Ecto neural progenitor cell (in vitro differentiated cells): ENCODE data around the gene PRPF40A.
"Not testable (repeated sequence)": the region's sequence is repeated elsewhere in the genome, so short reads cannot be mapped to it uniquely, and the experiment has no call there.

Source experiments
- DNase-seq: peaks from one replicate; pipeline ENCODE4 v3.0.0-alpha.2; 2018; ENCODE audit warnings: low spot score

The PRPF40A gene

DNA sequence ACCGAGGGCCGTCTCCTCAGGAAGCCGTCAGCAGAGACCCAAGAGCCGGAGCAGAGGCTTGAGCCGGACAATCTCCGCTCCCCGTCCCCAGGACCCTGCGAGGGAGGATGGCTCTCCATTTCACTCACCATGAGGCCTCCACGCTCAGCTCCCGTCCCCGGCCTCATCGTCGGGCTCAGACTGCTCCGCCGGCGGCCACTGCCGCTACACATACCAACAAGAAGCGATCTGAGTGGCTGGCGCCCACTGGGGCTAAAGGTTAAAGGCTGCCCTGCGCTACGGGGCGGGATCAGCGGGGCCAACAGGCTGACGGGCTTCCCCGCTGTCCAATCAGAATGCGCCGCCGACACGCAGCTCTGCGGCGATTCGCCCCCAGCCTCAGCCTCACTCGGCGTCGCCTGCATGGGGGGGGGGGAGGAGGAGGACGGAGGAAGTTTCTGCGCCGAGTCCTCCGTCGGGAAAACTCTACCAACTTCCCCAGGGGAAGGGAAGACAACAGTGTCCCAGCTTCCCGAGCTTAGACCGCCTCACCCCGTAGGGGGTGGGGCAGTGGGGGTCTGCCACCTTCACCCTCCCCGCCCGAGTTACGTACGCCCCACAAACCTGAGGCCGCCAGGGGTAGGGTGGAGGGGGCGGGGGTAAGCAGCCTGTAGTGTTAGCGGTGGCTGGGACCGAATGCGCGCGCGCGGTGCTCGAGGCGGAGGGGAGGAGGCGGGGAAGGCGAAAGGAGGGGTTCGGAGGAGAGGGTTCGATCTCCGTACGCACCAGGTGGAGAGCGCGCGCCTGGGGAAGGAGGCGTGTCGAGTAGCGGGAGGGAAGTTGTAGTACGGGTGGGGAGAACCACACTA is at the start of gene PRPF40A:
Gene PRPF40A (minus strand): TSS at position 234 of the 848 bp plus-strand sequence. CDS start 22 bp downstream, at position 212.
- peak; percentile 99 for DNase-seq

DNA sequence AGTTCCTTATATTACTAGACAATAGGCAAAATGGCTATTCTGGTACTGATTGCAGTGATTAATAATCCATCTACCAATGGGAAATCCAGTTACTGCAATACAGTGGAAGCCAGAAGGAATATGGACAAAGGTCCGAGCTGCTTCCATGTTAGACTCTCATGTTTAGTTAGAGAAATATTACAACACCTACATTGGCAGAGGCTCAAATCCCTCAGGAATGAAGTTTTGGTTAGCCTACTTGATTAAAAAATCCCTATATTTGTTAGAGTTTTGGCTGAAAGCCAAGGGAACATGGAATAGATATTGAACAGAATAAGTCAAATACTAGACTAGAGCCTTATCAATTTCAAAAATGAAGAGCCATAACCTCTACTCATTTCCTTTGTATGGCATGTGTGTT is 49.7 kb upstream of the PRPF40A start:
- no peak for DNase-seq

DNA sequence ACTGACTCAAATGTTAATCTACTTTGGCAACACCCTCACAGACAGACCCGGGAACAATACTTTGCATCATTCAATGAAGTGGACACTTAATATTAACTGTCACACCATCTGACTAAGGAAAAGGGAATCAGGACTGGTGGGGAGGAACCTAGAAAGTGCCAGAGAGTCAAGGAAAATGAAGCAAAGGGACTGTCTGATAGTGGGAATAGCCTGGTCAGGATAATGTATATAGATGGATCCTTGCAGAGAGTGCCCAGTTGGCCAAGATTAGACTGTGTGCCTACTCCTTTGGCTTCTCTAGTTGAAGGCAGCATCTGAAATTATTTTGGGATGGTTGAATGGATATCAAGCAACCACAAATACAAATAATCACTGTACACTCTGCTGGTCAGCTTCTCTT is 46.4 kb upstream of the PRPF40A start:
- no peak for DNase-seq

DNA sequence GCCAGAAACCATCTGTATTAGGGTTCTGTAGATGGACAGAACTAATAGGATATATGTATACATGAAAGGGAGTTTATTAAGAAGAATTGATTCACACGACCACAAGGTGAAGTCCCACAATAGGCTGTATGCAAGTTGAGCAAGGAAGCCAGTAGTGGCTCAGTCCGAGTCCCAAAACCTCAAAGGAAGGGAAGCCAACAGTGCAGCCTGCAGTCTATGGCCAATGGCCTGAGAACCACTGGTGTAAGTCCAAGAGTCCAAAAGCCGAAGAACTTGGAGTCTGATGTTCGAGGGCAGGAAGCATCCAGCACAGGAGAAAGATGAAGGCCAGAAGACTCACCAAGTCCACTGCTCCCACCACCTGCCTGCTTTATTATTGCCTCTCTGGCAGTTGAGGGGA is 45.9 kb upstream of the PRPF40A start:
- DNase-seq: not testable (repeated sequence)

DNA sequence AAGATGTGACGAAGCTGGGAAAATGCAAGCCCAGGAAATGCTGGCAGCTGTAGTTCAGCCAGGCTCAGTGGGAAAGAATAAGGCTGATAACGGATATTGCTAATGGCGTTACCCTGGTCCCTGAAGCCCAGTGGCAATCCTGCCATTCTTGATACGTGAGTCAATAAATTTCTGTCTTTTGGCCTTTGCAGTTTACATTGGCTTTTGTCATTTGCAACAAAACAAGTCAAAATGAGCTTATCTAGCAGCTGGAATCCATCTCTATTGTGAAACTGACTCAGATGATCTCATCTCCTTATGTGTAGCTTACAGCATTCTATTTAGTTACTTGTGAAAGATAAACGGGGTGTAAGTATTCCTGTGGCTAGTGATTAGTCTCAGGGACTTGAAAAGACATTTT is 44.9 kb upstream of the PRPF40A start:
- no peak for DNase-seq

DNA sequence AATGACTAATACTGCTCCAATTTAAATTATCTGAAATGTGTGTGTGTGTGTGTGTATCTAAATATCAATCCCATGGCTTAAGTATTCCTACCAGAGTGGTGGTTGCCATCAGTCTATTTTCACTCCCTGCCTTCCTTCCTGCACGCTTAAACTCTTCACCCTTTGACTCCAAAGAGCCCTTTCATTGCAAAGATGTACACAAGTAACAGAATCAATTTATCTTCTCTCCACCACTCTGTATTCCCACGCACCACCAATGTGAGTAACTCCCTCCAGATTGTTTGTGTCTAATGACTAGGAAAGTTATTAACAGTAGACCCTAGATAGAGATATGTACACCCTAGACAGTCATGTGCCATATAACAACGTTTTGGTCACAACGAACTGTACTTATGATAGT is 44.0 kb upstream of the PRPF40A start:
- DNase-seq: no peak

DNA sequence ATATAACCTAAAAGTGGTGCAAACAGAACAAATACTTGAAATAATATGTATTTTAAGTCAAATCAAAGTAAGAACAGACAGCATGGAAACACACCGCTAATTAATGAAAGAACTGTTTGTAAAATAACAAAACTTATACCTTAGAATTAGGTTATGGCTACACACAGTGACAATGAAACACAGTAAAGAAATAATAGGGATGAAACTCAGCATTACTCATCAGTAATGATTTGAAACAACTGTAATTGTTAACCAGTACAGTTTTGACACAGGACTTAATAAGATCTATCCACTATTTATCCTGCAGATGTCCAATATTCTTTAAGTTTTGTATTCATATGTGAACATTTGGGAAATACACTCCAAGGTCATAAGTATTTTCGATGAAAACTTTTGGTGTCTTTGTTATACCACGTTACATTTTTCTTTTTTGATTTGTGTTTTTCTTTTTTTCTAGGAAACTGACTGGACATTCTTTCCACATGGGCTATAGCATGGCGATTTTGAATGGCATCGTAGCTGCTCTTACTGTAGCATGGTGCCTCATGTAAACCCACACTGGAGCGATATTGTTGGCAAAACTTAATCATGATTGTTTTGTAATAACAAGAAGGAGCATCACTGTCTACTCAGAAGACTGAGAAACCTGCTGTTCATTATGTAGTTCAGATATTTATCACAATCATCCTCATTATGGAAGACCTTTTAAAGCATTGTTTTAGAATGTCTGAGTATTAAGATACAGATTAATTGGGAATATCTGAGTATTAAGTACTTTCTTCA is 42.2 kb upstream of the PRPF40A start:
- DNase-seq: no peak

DNA sequence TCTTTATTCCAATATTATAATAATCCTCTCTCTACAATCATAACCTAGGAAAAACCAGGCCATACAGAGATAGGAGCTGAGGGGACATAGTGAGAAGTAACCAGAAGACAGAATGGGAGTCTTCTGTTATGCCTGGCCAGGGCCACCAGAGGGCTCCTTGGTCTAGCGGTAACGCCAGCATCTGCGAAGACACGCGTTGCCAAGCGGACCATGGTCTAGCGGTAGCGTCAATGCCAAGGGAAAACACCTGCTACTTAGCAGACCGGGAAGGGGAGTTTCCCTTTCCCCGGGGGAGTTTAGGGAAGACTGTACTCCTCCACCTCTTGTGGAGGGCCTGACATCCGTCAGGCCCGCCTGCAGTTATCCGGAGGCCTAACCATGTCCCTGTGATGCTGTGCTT is 37.8 kb upstream of the PRPF40A start:
- DNase-seq: peak; percentile 58

DNA sequence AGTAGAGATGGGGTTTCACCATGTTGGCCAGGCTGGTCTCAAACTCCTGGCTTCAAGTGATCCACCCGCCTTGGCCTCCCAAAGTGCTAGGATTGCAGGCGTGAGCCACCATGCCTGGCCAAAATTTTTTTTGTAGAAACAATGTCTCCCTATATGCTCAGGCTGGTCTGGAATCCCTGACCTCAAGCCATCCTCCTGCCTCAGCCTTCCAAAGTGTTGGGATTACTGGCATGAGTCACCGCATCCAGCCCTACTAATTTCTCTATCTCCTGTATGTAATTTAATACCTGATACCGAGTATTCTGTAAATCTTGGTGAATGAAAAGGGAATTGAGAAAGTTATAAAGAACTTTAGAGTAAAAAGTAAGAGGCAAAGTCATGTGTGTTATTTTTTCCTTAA is 30.5 kb upstream of the PRPF40A start:
- DNase-seq: not testable (repeated sequence)

DNA sequence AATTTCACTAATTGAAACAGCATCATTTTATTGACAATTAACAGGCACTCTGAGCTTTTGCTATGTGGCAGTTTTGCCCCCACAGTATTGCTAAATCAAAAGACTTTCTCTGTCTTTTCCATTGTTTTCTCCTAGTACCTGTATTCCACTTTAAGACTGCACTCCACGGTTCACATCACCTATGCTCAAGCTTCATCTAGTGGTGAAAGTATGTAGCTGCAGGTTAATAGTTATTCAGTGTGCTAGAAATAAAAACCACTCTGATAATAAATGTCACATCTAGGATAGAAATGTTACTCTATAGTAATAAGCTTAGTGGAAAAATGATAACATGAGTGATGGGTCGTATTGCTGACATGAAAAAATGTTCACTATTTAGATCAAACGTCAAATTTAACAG is 25.7 kb upstream of the PRPF40A start:
- DNase-seq: no peak

DNA sequence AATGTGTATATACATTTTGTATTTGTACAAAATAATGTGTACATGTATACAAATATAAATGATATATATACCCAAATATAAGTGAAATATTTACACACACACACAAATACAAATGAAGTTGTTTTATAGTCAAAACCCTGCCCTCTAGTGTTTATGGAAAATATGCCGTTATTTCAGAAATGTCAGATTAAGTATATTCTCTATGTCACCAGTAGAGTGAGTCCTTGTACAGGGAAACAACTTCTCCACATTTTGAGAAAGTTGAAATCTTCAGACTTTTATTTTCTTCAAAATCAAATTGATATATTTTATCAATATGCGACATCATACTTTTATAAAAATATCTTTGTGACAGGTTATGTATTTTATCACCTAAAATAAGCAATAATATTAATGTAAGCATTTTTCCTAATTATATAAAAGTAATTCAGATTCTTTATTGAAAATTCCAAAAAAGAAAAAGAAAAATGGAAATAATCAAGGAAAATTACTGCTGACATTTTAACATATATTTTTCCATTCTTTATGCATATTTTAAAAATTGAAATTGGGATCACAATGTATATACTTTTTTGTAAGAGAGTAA is 23.6 kb upstream of the PRPF40A start:
- no peak for DNase-seq

DNA sequence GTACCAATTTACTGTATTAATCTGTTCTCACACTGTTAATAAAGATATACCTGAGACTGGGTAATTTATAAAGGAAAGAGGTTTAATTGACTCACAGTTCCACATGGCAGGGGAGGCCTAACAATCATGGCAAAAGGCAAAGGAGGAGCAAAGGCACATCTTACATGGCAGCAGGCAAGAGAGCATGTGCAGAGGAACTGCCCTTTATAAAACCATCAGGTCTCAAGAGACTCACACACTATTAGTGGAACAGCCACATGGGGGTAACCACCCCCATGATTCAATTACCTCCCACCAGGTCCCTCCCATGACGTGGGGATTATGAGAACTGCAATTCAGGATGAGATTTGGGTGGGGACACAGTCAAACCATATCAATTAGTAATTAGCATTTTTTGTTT is 22.4 kb upstream of the PRPF40A start:
- DNase-seq: not testable (repeated sequence)

DNA sequence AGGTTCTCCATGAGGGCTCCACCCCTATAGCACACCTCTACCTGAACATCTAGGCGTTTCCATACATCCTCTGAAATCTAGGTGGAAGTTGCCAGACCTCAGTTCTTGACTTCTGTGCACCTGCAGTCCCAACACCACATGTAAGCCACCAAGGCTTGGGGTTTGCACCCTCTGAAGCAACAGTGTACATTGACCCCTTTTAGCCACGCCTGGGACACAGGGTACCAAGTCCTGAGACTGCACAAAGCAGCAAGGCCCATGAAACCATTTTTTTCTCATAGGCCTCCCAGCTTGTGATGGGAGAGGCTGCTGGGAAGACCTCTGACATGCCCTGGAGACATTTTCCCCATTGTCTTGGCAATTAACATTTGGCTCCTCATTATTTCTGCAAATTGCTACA is 21.2 kb upstream of the PRPF40A start:
- no peak for DNase-seq

DNA sequence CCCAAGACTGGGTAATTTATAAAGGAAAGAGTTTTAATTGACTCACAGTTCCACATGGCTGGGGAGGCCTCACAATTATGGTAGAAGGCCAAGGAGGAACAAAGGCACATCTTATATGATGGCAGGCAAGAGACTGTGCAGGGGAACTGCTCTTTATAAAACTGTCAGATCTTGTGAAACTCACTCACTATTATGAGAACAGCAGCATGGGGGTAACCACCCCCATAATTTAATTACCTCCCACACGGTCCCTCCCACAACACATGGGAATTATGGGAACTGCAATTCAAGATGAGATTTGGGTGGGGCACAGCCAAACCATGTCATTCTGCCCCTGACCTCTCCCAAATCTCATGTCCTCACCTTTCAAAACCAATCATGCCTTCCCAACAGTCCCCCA is 20.2 kb upstream of the PRPF40A start:
- not testable (repeated sequence) for DNase-seq

DNA sequence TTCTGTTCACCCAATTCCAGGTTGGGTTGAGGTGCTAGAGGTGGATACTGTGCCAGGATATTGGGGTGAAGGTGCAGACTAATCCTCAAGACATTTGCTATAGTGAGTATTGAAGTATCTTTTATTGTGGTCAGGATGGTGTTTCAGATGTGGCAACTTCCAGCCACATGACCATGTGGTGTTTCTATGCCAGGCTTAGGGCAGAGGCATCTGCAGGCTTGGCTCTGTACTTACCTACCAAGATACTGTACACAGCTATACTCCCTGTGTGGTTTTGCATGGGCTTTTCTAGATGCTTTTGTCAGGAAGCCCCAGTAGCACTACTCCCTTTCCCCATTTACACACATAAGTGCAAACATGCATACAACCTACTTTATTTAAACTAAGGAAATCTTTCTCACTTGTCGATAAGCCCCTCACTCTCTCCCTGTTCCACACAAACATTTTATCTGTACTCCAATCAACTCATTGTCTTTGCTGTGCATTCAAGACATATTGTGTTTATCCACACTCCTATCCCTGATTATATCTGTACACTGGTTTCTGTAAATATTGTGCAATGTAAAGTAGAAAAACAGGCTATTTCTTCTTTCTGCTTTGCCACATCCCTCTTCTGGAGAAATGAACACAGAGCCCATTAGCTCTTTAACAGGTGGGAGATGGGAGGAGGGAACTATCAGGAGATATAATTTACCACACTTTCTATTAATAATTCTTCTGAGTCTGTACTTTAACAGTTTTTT is 13.5 kb upstream of the PRPF40A start:
- no peak for DNase-seq

DNA sequence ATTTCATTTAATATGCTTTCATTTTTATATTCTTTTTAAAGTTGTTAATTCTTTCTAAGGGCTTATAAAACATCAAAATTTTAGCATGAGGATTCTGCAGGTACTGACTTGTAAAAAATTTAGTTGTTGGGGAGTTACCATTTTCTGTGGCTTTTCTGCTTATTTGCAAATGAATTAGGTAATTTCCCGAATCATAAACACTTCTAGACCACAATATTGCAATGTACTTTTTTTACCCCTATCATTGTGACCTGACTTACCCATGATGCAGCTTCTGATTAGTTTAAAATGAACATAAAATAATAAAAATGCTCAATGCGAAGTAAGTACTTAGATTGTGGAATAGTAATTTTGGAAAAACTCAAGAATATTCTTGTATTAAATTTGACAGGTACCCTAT is 12.6 kb upstream of the PRPF40A start:
- no peak for DNase-seq

DNA sequence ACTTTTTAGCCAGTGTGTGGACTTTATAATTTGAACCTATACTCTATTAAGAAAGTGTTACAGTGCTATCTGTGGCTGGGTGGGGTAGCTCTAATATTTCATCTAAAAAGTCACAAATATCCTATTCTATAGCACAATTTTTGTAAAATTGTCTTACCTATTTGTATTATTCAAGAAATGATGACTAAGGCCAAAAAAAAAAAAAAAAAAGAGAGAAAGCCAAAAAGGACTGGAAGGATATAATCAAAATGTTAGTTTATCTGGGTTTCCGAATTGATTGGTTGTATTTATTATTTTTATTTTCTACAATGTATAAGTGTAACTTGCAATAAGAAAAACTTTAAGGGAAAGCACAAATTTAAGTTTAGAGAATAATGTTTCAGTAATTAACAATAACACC is 6.7 kb upstream of the PRPF40A start:
- DNase-seq: no peak

DNA sequence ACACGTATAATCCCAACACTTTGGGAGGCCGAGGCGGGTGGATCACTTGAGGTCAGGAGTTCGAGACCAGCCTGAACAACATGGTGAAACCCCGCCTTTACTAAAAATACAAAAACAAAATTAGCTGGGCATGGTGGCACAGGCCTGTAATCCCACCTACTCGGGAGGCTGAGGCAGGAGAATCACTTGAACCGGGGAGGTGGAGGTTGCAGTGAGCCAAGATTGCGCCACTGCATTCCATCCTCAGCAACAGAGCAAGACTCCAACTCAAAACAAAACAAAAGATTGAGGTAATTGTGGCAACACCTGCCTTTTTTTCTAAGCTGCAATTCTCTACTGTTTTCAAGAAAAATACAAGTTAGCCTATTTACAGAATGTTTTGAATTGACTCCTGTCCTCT is 5.4 kb upstream of the PRPF40A start:
- not testable (repeated sequence) for DNase-seq

DNA sequence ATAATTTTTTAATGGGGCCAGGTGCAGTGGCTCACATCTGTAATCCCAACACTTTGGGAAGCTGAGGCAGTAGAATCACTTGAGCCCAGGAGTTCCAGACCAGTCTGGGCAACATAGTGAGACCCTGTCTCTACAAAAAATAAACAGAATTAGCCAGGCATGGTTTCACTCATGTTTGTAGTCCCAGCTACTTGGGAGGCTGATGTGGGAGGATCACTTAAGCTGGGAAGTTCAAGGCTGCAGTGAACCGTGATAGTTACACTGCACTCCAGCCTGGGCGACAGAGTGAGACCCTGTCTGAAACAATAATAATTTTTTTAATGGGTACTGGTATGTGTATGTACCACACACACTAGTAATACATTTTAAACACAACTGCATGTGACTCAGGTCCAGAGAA is 3.5 kb upstream of the PRPF40A start:
- DNase-seq: no peak

DNA sequence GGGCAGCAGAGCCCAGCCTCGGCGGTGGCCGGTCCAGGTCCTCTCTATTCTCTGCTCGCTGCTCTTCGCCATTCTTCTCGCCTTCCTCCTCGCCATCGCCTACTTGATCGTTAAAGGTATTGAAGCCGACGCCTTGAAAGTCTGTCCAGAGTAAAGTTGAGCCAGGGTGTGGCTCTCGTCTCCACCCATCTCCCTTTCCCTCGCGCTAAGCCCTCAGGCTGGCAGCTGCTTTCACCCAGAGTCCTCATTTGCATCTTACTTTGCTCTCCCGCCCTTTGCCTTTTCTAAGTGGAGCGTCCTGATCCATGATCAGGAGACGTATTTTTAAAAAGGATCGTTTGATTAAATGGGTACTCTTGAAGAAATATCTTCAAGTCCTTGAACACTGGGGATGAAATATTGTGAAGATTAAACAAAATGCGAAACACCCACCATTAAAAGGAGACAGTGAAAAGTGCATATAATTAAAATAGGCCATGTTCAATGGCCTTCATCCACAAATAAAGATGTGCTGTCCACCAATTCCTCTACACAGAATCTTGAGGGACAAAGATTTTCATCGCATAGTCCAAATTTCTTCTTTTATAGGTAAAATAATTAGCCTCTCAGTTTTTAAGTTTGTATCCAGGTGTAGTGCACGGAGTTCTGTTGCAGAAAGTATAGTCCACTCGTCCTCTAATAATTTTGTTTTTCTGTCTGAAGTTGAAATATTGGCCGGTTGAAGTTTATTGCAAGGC is 1.8 kb upstream of the PRPF40A start:
- DNase-seq: no peak

DNA sequence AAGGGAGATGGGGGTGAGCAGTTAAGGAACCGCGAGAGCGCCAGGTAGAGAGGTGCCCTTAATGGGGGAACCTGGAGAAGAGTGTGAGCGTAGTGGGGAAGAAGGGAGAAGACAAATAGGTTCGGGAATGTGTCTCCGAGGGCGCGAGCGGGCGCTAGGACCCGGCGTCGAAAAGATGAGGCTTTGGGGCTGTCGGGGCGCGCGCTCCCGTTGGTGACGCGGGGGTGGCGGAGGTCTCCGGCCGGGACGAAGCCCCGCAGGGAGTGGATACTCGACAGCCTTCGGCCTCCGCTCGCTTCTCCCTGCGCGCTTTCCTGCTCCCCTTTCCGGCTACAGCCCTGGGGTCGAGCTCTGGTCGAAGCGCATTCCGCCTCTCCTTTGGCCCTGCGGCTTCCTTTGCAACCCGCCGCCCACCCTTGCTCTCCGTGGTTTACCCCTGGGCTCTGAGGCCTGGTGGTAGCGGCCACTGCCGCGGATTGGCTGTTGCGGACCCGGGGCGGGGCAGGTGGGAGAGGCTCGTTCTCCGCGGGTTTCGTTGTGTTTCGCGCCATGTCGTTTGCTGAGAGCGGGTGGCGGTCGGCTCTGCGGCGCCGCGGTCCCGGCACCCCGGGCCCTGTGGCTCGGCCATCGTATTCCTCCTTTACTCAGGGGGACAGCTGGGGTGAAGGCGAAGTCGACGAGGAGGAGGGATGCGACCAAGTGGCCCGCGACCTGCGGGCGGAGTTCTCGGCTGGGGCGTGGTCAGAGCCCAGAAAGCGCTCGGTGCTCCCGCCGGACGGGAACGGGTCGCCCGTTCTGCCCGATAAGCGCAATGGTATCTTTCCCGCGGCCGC is 1.0 kb upstream of the PRPF40A start, which contains the start of gene ARL6IP6:
Gene ARL6IP6 (plus strand): TSS at position 545 of the 833 bp plus-strand sequence. CDS start 5 bp downstream, at position 550.
- DNase-seq: peak; percentile 96
